Osteoblast (primary cell): ENCODE data around the gene PROSER1. TPM values are rescaled to one million over a fixed set of nuclear protein-coding genes. Genes with fewer than 3 reads are reported as not detected.

Experiments used
- DNase-seq: peaks from one replicate; pipeline ENCODE4 v3.0.0; 2011; ENCODE audit warnings: low spot score, mixed read lengths; ENCODE audit not compliant: insufficient read length; ENCODE audit errors: missing footprints
- H2AFZ ChIP-seq: 2 replicates; pipeline ENCODE4 v1.6.0; 2011; ENCODE audit warnings: mild to moderate bottlenecking, low read length
- H3K27ac ChIP-seq: 2 replicates; pipeline ENCODE4 v1.5.1; 2011; ENCODE audit warnings: mild to moderate bottlenecking, low read depth, low read length, moderate library complexity
- H3K27me3 ChIP-seq: 2 replicates; pipeline ENCODE4 v1.6.0; 2012; ENCODE audit warnings: mild to moderate bottlenecking, control low read depth, inconsistent platforms, low read length, moderate library complexity; ENCODE audit not compliant: insufficient read depth
- H3K36me3 ChIP-seq: 2 replicates; pipeline ENCODE4 v1.5.1; 2011; ENCODE audit warnings: mild to moderate bottlenecking, low read length, control low read depth, moderate library complexity; ENCODE audit not compliant: insufficient read depth
- H3K4me1 ChIP-seq: 2 replicates; pipeline ENCODE4 v1.5.1; 2011; ENCODE audit warnings: mild to moderate bottlenecking, low read length, control low read depth, moderate library complexity; ENCODE audit not compliant: insufficient read depth
- H3K4me2 ChIP-seq: 2 replicates; pipeline ENCODE4 v1.6.0; 2011; ENCODE audit warnings: mild to moderate bottlenecking, low read length; ENCODE audit not compliant: insufficient read depth
- H3K4me3 ChIP-seq: fragments of 200-600 bp; sonication (generic); 3 replicates; pipeline ENCODE4 v1.5.1; 2012; ENCODE audit warnings: mild to moderate bottlenecking, low read length, inconsistent platforms; ENCODE audit not compliant: insufficient read depth
- H3K79me2 ChIP-seq: 2 replicates; pipeline ENCODE4 v1.6.0; 2012; ENCODE audit warnings: mild to moderate bottlenecking, low read length, control low read depth, inconsistent platforms; ENCODE audit not compliant: insufficient read depth
- H3K9me3 ChIP-seq: 2 replicates; pipeline ENCODE4 v1.5.1; 2011; ENCODE audit warnings: low read depth, low read length, control low read depth
- H4K20me1 ChIP-seq: 2 replicates; pipeline ENCODE4 v1.6.0; 2012; ENCODE audit warnings: mild to moderate bottlenecking, low read length, control low read depth; ENCODE audit not compliant: insufficient read depth
- CTCF ChIP-seq: IDR thresholded peaks from 2 replicates; pipeline ENCODE4 v1.5.1; 2011; ENCODE audit warnings: mild to moderate bottlenecking, low read depth, low read length, moderate library complexity; ENCODE audit errors: extremely low read depth
- total RNA-seq: library from RNA; depleted of rRNA; stranded (reverse); fragments of >200 nt; gene quantifications from 2 replicates; pipeline ENCODE4 v1.2.3, GENCODE V29; 2012

The PROSER1 gene
- total RNA-seq, 1 donor: 13.4 TPM

DNA sequence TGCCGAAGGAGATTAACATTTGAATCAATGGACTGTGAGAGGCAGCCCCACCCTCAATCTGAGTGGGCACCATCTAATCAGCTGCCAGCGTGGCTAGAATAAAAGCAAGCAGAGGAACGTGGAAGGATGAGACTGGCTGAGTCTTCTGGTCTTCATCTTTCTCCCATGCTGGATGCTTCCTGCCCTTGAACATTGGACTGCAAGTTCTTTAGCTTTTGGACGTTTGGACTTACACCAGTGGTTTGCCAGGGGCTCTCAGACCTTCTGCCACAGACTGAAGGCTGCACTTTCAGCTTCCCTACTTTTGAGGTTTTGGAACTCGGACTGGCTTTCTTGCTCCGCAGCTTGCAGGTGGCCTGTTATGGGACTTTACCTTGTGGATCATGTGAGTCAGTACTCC, 15.1 kb upstream of the PROSER1 start:
- no peak overlapping the region for H3K27ac ChIP-seq
- TF ChIP-seq CTCF: no peak
- no peaks in the 10 kb centered on the region for H3K79me2 ChIP-seq
- H2AFZ ChIP-seq: no peak overlapping the region
- H3K4me2 ChIP-seq: no peak overlapping the region
- no peaks in the 10 kb centered on the region for H3K36me3 ChIP-seq
- no peak overlapping the region for H3K4me3 ChIP-seq
- no peaks in the 10 kb centered on the region for H4K20me1 ChIP-seq
- no peaks in the 10 kb centered on the region for H3K9me3 ChIP-seq
- H3K27me3 ChIP-seq: no peaks in the 10 kb centered on the region
- DNase-seq: no peak
- no peaks in the 10 kb centered on the region for H3K4me1 ChIP-seq

DNA sequence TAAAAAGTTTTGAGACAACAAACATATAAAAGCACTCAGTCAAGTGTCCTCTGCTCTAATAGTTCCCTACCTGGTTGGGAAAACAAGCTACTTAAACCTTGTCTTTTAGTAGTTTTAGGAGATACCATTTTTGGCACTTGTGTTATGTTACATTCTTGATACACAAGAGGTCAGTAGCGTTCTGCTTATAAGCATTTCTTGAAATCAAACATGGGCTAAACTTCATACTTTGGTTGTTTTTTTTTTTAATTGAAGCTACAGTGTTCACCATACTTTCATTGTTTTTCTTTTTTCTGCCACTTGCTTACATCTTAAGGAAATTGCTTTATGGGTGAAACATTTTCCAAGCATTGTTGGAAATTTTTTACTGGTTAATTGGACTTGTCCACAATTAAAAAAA, 13.3 kb upstream of the PROSER1 start:
- Histone ChIP-seq H3K27me3 (no peaks in the 10 kb centered on the region), H3K36me3 (no peaks in the 10 kb centered on the region), H2AFZ (no peak overlapping the region), H3K9me3 (no peaks in the 10 kb centered on the region), H4K20me1 (no peaks in the 10 kb centered on the region), H3K79me2 (no peaks in the 10 kb centered on the region), H3K4me2 (no peak overlapping the region), H3K4me3 (no peak overlapping the region), H3K4me1 (no peaks in the 10 kb centered on the region), H3K27ac (no peak overlapping the region)
- DNase-seq: no peak
- TF ChIP-seq CTCF: peak; percentile 49

- DNase-seq: no peak
- no peak overlapping the region for H3K4me2 ChIP-seq
- H3K4me1 ChIP-seq: no peaks in the 10 kb centered on the region
- no peaks in the 10 kb centered on the region for H3K27me3 ChIP-seq
- no peaks in the 10 kb centered on the region for H3K79me2 ChIP-seq
- H2AFZ ChIP-seq: no peak overlapping the region
- H3K36me3 ChIP-seq: no peaks in the 10 kb centered on the region
- no peaks in the 10 kb centered on the region for H3K9me3 ChIP-seq
- H3K4me3 ChIP-seq: no peak overlapping the region
- H3K27ac ChIP-seq: no peak overlapping the region
- TF ChIP-seq CTCF: no peak
- no peaks in the 10 kb centered on the region for H4K20me1 ChIP-seq
These were observed 11.4 kb upstream of the PROSER1 start for GRCh38 chr13:39049274-39049673.

- DNase-seq: no peak
- no peaks in the 10 kb centered on the region for H3K9me3 ChIP-seq
- no peak overlapping the region for H3K4me3 ChIP-seq
- no peaks in the 10 kb centered on the region for H3K36me3 ChIP-seq
- H3K79me2 ChIP-seq: no peaks in the 10 kb centered on the region
- no peak for TF ChIP-seq CTCF
- H3K4me1 ChIP-seq: no peaks in the 10 kb centered on the region
- H4K20me1 ChIP-seq: no peaks in the 10 kb centered on the region
- H3K4me2 ChIP-seq: no peak overlapping the region
- no peaks in the 10 kb centered on the region for H3K27me3 ChIP-seq
- H3K27ac ChIP-seq: no peak overlapping the region
- H2AFZ ChIP-seq: no peak overlapping the region
These were observed 10.9 kb upstream of the PROSER1 start for GRCh38 chr13:39048806-39049205.
